K562 (cell line): Measurements from ENCODE around the gene MAPK4. TPM values are rescaled to one million over a fixed set of nuclear protein-coding genes. Genes with fewer than 3 reads are reported as not detected.

ENCODE experiments used
- ATAC-seq: fragments of 200-7000 bp; cut with Tn5 transposase; 3 replicates; pipeline ENCODE4 v1.9.1; 2020; ENCODE audit warnings: moderate library complexity
- BruUV-seq: library from RNA; stranded (reverse); fragments of 400-500 nt; replicated peaks from 2 replicates; lab custom pipeline; 2021; lab: Mats Ljungman, UMichigan
- CTCF ChIA-PET: fragments of 300-600 bp; formaldehyde crosslinking; extraction: SDS; loops from one replicate; lab custom pipeline; 2021; ENCODE audit warnings: low intra/inter-chr PET ratio; lab: Yijun Ruan, JAX
- POLR2A ChIA-PET: fragments of 300-600, 350-650 bp; sonication (Branson Sonifier 250); formaldehyde crosslinking; extraction: SDS; loops from one replicate; lab custom pipeline; 2021; ENCODE audit warnings: antibody characterized with exemption, inconsistent platforms; lab: Yijun Ruan, JAX
- DNase-seq, 4 experiments: peaks; one replicate each; pipeline versions ENCODE4 v3.0.0 to v3.0.0-alpha.2; 2011 to 2018; ENCODE audit warnings: low spot score in 3 of 4, mixed read lengths in 3 of 4; ENCODE audit errors: extremely low read depth in 1 of 4
- FAIRE-seq: peaks from 2 replicates; lab custom pipeline; 2011; peaks lifted over from hg19 to GRCh38; lab: Jason Lieb, UNC
- H2AFZ ChIP-seq: 2 replicates; pipeline ENCODE4 v1.6.0; 2011; ENCODE audit warnings: low read depth, low read length, control low read depth, inconsistent platforms
- H3K27ac ChIP-seq: fragments of 200-600 bp; 3 replicates; pipeline ENCODE4 v1.8.0; 2011; ENCODE audit warnings: low read depth, mild to moderate bottlenecking, control low read depth, inconsistent platforms, low read length, moderate library complexity, mixed read lengths; ENCODE audit errors: extremely low read depth
- H3K27me3 ChIP-seq, 2 experiments: fragments of 300-600 bp in 1 of 2; 2 replicates in 1 of 2; 3 replicates in 1 of 2; pipeline versions ENCODE4 v1.6.0 to v1.8.0; 2011; ENCODE audit warnings: inconsistent platforms in 2 of 2, low read length in 2 of 2, mild to moderate bottlenecking in 1 of 2, mixed read lengths in 1 of 2, moderate library complexity in 1 of 2; ENCODE audit not compliant: control insufficient read depth in 2 of 2, insufficient read depth in 2 of 2
- H3K36me3 ChIP-seq: fragments of 300-600 bp; 3 replicates; pipeline ENCODE4 v1.8.0; 2011; ENCODE audit warnings: mild to moderate bottlenecking, low read length, inconsistent platforms; ENCODE audit not compliant: control insufficient read depth, insufficient read depth
- H3K4me1 ChIP-seq, 2 experiments: fragments of 200-600 bp in 1 of 2; replicated peaks in 1 of 2; 2 replicates in 1 of 2; 3 replicates in 1 of 2; pipeline versions ENCODE4 v1.5.1 to v1.8.0; 2011; ENCODE audit warnings: inconsistent platforms in 2 of 2, low read length in 2 of 2, mild to moderate bottlenecking in 1 of 2, mixed read lengths in 1 of 2, moderate library complexity in 1 of 2; ENCODE audit not compliant: control insufficient read depth in 2 of 2, insufficient read depth in 2 of 2
- H3K4me2 ChIP-seq: 2 replicates; pipeline ENCODE4 v1.6.1; 2011; ENCODE audit warnings: low read length, control low read depth, inconsistent platforms, mixed read lengths; ENCODE audit not compliant: insufficient read depth
- H3K4me3 ChIP-seq: fragments of 200-600 bp; sonication (generic), shearing (Covaris generic); 2 replicates; pipeline ENCODE4 v1.5.1; 2016; ENCODE audit warnings: control low read depth, inconsistent platforms
- H3K79me2 ChIP-seq: fragments of 200-600 bp; 3 replicates; pipeline ENCODE4 v1.8.0; 2011; ENCODE audit warnings: low read length, inconsistent platforms; ENCODE audit not compliant: control insufficient read depth, insufficient read depth
- H3K9ac ChIP-seq, 2 experiments: 2 replicates each; pipeline versions ENCODE4 v1.6.0 to v1.6.1; 2011; ENCODE audit warnings: low read depth in 2 of 2, low read length in 2 of 2, control low read depth in 1 of 2, inconsistent platforms in 1 of 2, mild to moderate bottlenecking in 1 of 2, mixed read lengths in 1 of 2; ENCODE audit not compliant: insufficient read depth in 1 of 2
- H3K9me1 ChIP-seq: one replicate; pipeline ENCODE4 v1.6.0; 2011; ENCODE audit warnings: inconsistent platforms, mild to moderate bottlenecking, low read length, moderate library complexity; ENCODE audit not compliant: control insufficient read depth, insufficient read depth
- H3K9me3 ChIP-seq: replicated peaks from 2 replicates; pipeline ENCODE4 v1.5.1; 2011; ENCODE audit warnings: low read depth, low read length, inconsistent platforms; ENCODE audit not compliant: control insufficient read depth, insufficient read depth
- H4K20me1 ChIP-seq: replicated peaks from 2 replicates; pipeline ENCODE4 v1.6.1; 2011; ENCODE audit warnings: low read length, inconsistent platforms, mixed read lengths; ENCODE audit not compliant: control insufficient read depth, insufficient read depth
- CREM ChIP-seq: IDR thresholded peaks from 2 replicates; pipeline ENCODE4 v1.6.1; 2014; ENCODE audit warnings: antibody characterized with exemption, low read depth
- GABPB1 ChIP-seq: sonication (generic); formaldehyde crosslinking; IDR thresholded peaks from 2 replicates; pipeline ENCODE4 v1.8.0; 2022; ENCODE audit warnings: mild to moderate bottlenecking, missing genetic modification reagents
- GTF2B ChIP-seq: IDR thresholded peaks from 2 replicates; pipeline ENCODE4 v1.6.1; 2011; ENCODE audit not compliant: insufficient read length; ENCODE audit errors: extremely low read depth
- HSF4 ChIP-seq: fragments of 250-450 bp; sonication (Bioruptor Pico); IDR thresholded peaks from 2 replicates; pipeline ENCODE4 v2.1.2; 2022; ENCODE audit warnings: mild to moderate bottlenecking, moderate library complexity, borderline replicate concordance
- ILF3 ChIP-seq: fragments of 450-650 bp; IDR thresholded peaks from 2 replicates; pipeline ENCODE4 v1.6.1; 2018; ENCODE audit warnings: antibody characterized with exemption, mild to moderate bottlenecking, moderate library complexity, borderline replicate concordance
- IRF2 ChIP-seq: sonication (generic); formaldehyde crosslinking; IDR thresholded peaks from 2 replicates; pipeline ENCODE4 v1.8.1; 2022; ENCODE audit warnings: mild to moderate bottlenecking, missing genetic modification reagents
- NBN ChIP-seq: fragments of 450-650 bp; IDR thresholded peaks from 2 replicates; pipeline ENCODE4 v1.6.1; 2016; ENCODE audit warnings: low read depth, mild to moderate bottlenecking
- PURB ChIP-seq: sonication (generic); formaldehyde crosslinking; IDR thresholded peaks from 2 replicates; pipeline ENCODE4 v1.9.0; 2021; ENCODE audit warnings: low read depth, mild to moderate bottlenecking, missing genetic modification reagents
- PYGO2 ChIP-seq: fragments of 450-650 bp; IDR thresholded peaks from 2 replicates; pipeline ENCODE4 v1.6.1; 2016; ENCODE audit warnings: mild to moderate bottlenecking, missing genetic modification characterization, moderate library complexity, missing compliant biosample characterization
- TCF7 ChIP-seq: sonication (generic); IDR thresholded peaks from 2 replicates; pipeline ENCODE4 v1.6.1; 2016; ENCODE audit warnings: antibody characterized with exemption, borderline replicate concordance
- VEZF1 ChIP-seq: fragments of 200-800 bp; sonication (Bioruptor generic); IDR thresholded peaks from 2 replicates; pipeline ENCODE4 v1.6.1; 2017; ENCODE audit warnings: missing genetic modification characterization, missing compliant biosample characterization
- ZNF175 ChIP-seq: fragments of 200-800 bp; sonication (Bioruptor generic); IDR thresholded peaks from 2 replicates; pipeline ENCODE4 v1.6.1; 2016; ENCODE audit warnings: low read depth, mild to moderate bottlenecking, missing genetic modification characterization, missing compliant biosample characterization
- ZNF239 ChIP-seq: fragments of 250-450 bp; sonication (Bioruptor Pico); IDR thresholded peaks from 2 replicates; pipeline ENCODE4 v1.4.0; 2020; ENCODE audit warnings: mild to moderate bottlenecking
- WGBS: fragments of 100-300 bp; shearing (Covaris generic); methylation state at CpG from one replicate; pipeline ENCODE4 v1.1.6; 2016; ENCODE audit warnings: low coverage, mixed read lengths; ENCODE audit not compliant: insufficient coverage; ENCODE audit errors: missing lambda C conversion rate; 5-methylcytosine and 5-hydroxymethylcytosine counted together
- in situ Hi-C: fragments of 300-500 bp; cut with MboI; formaldehyde crosslinking; loops from 4 replicates; pipeline ENCODE4 v1.15.0; 2018; ENCODE audit warnings: inconsistent platforms, mixed read lengths
- intact Hi-C: fragments of 100-400 bp; cut with micrococcal nuclease; formaldehyde crosslinking; loops from 2 replicates; pipeline ENCODE4 v1.14.2; 2022
- polyA plus RNA-seq, 8 experiments: library from polyadenylated mRNA; depleted of rRNA in 4 of 8; stranded (reverse) in 5 of 8; unstranded in 3 of 8; fragments of >200 nt; fragmentation: Nextera tagmentation in 2 of 8; fragmentation: Illumina TruSeq in 1 of 8; extraction: Ambion mirVana in 2 of 8; extraction: Trizol in 1 of 8; gene quantifications; 2 replicates each; pipeline versions ENCODE4 v1.2.1 to v1.2.3, GENCODE V29; 2011 to 2014; ENCODE audit warnings: inconsistent platforms in 1 of 8, missing spikeins in 1 of 8
- total RNA-seq, 7 experiments: library from RNA; depleted of rRNA in 6 of 7; stranded (reverse); fragments of >200 nt in 6 of 7; fragmentation: Illumina TruSeq in 2 of 7; extraction: Trizol in 2 of 7; gene quantifications; 2 replicates each; pipeline versions ENCODE4 v1.2.1 to v1.2.3, GENCODE V29; 2011 to 2021; ENCODE audit warnings: low replicate concordance in 1 of 7

MAPK4 gene
- total and polyA plus RNA-seq, 9 of the 15 experiments (the other 6 are each of a cell fraction or from before 2014, with no cell fraction given): not detected

- no peaks in the 10 kb centered on the region for H3K36me3 ChIP-seq
- CTCF ChIA-PET: no interaction called here
- no peaks in the 10 kb centered on the region for H3K79me2 ChIP-seq
- H3K9me1 ChIP-seq: no peaks in the 10 kb centered on the region
- intact Hi-C loops: no loop called here
- H3K4me2 ChIP-seq: no peak overlapping the region
- H3K9me3 ChIP-seq: no peaks in the 10 kb centered on the region
- in situ Hi-C loops: no loop called here
- FAIRE-seq (no peak), DNase-seq (no peak), ATAC-seq (no peak)
- H3K4me3 ChIP-seq: no peak overlapping the region
- H3K27ac ChIP-seq: no peak overlapping the region
- no peak overlapping the region for H2AFZ ChIP-seq
- BruUV-seq: no TSS peak
- H3K4me1 ChIP-seq: no peaks in the 10 kb centered on the region
- no peaks in the 10 kb centered on the region for H4K20me1 ChIP-seq
- H3K27me3 ChIP-seq: peaks cover 0 to 15% of the 10 kb centered on the region in 2 experiments; a peak in 2 of 5 replicates
- 1% methylated on average over 11 of the region's 11 CpGs for WGBS
- H3K9ac ChIP-seq: no peak overlapping the region
- POLR2A ChIA-PET: no interaction called here
- TF ChIP-seq GABPB1 (no peak), IRF2 (CRISPR knock-in tag) (no peak), NBN (no peak), ZNF175 (CRISPR knock-in tag) (no peak), VEZF1 (CRISPR knock-in tag) (no peak), PYGO2 (tag) (no peak), GTF2B (no peak), TCF7 (no peak), CREM (no peak), ILF3 (no peak), ZNF239 (CRISPR knock-in tag) (no peak), HSF4 (CRISPR knock-in tag) (no peak), PURB (CRISPR knock-in tag) (no peak)
Observed at GRCh38 chr18:50653402-50654093, 93.7 kb downstream of the MAPK4 start.
